ENCODE measurements around the gene EIF5A. TPM values are rescaled to one million over a fixed set of nuclear protein-coding genes. Genes with fewer than 3 reads are reported as not detected.
"Not testable (repeated sequence)": the region's sequence is repeated elsewhere in the genome, so short reads cannot be mapped to it uniquely, and the experiment has no call there.

EIF5A gene
- total RNA-seq, 6 experiments from 2014 or later: 222 to 299 (median 238) TPM

GRCh38 chr17:7336240-7337175 is 29.1 kb downstream of the EIF5A start, which contains the start of gene ACAP1:
TSS of gene ACAP1 (plus strand) at chr17:7336529. CDS start at chr17:7336735, 206 bp downstream.
- Histone ChIP-seq H3K4me3 (peak within 1 kb of the TSS in 2 of 3 donors; percentile 12 to 32), H3K36me3 (no peaks in the 10 kb centered on the region), H3K27me3 (no peaks in the 10 kb centered on the region), H3K9me3 (no peaks in the 10 kb centered on the region), H3K4me1 (no peaks in the 10 kb centered on the region), H3K27ac (no peak within 1 kb of the TSS)
- DNase-seq (peak in 1 of 3 donors; percentile 63), ATAC-seq (peak; percentile 66 to 81 (median 68))
- TF ChIP-seq CTCF (IDR thresholded peaks at IDR 0.05): no peak
- 34% methylated on average over 8 of the region's 17 CpGs for WGBS (ENCODE audit: insufficient coverage, low coverage, low lambda C conversion rate, missing lambda C conversion rate)
- intact Hi-C loops (cut with DNase I): no loop called here

GRCh38 chr17:7337600-7337999 is 30.2 kb downstream of the EIF5A start:
- H3K4me3 ChIP-seq; H3K36me3 ChIP-seq; H3K9me3 ChIP-seq; ATAC-seq; DNase-seq; H3K27ac ChIP-seq; H3K27me3 ChIP-seq; intact Hi-C loops (cut with DNase I); H3K4me1 ChIP-seq: not testable (repeated sequence)
- 52% methylated on average over 3 of the region's 7 CpGs for WGBS (ENCODE audit: insufficient coverage, low coverage, low lambda C conversion rate, missing lambda C conversion rate)

- no peaks in the 10 kb centered on the region for H3K36me3 ChIP-seq
- no peak for ATAC-seq
- H3K4me3 ChIP-seq: no peak overlapping the region
- TF ChIP-seq POLR2A (IDR thresholded peaks at IDR 0.05) (no peak), CTCF (IDR thresholded peaks at IDR 0.05) (no peak)
- no peak for DNase-seq
- H3K27me3 ChIP-seq: no peaks in the 10 kb centered on the region
- H3K27ac ChIP-seq: no peak overlapping the region
- H3K4me1 ChIP-seq: no peaks in the 10 kb centered on the region
- intact Hi-C loops (cut with DNase I): loop anchor here in 1 of 2 donors (10.0 kb wide), 1 partner anchor 65 kb away; no protein-coding TSS in a partner anchor
- WGBS (ENCODE audit: insufficient coverage, low coverage, low lambda C conversion rate, missing lambda C conversion rate): 67% methylated on average over 1 of the region's 2 CpGs
- H3K9me3 ChIP-seq: no peaks in the 10 kb centered on the region
These were observed 32.8 kb downstream of the EIF5A start for GRCh38 chr17:7340179-7340578.

GRCh38 chr17:7341842-7342241 is 34.4 kb downstream of the EIF5A start:
- Histone ChIP-seq H3K9me3 (no peaks in the 10 kb centered on the region), H3K4me3 (no peak overlapping the region), H3K27me3 (no peaks in the 10 kb centered on the region), H3K27ac (no peak overlapping the region), H3K36me3 (no peaks in the 10 kb centered on the region), H3K4me1 (no peaks in the 10 kb centered on the region)
- DNase-seq (no peak), ATAC-seq (no peak)
- WGBS (ENCODE audit: insufficient coverage, low coverage, low lambda C conversion rate, missing lambda C conversion rate): 100% methylated on average over 4 of the region's 13 CpGs
- TF ChIP-seq POLR2A (IDR thresholded peaks at IDR 0.05): no peak
- TF ChIP-seq CTCF (IDR thresholded peaks at IDR 0.05): no peak
- intact Hi-C loops (cut with DNase I): loop anchor here in 1 of 2 donors (10.0 kb wide), 1 partner anchor 67 kb away; no protein-coding TSS in a partner anchor

GRCh38 chr17:7343250-7343649 is 35.8 kb downstream of the EIF5A start:
- intact Hi-C loops (cut with DNase I): loop anchor here in 1 of 2 donors (10.0 kb wide), 1 partner anchor 68 kb away; no protein-coding TSS in a partner anchor
- DNase-seq: no peak

More at GRCh38 chr17:7343250-7343649, 35.8 kb downstream of the EIF5A start:
- no peak for TF ChIP-seq POLR2A (IDR thresholded peaks at IDR 0.05)
- TF ChIP-seq CTCF (IDR thresholded peaks at IDR 0.05): no peak
- Histone ChIP-seq H3K4me3 (no peak overlapping the region), H3K36me3 (no peaks in the 10 kb centered on the region), H3K27ac (no peak overlapping the region), H3K9me3 (no peaks in the 10 kb centered on the region), H3K4me1 (no peaks in the 10 kb centered on the region), H3K27me3 (no peaks in the 10 kb centered on the region)
- ATAC-seq: no peak
- 60% methylated on average over 11 of the region's 15 CpGs for WGBS (ENCODE audit: insufficient coverage, low coverage, low lambda C conversion rate, missing lambda C conversion rate)
